K562 (cell line): ENCODE measurements around the gene SOX2. TPM values are rescaled to one million over a fixed set of nuclear protein-coding genes. Genes with fewer than 3 reads are reported as not detected.

Experiments used
- ATAC-seq: fragments of 200-7000 bp; cut with Tn5 transposase; 3 replicates; pipeline ENCODE4 v1.9.1; 2020; ENCODE audit warnings: moderate library complexity
- BruUV-seq: library from RNA; stranded (reverse); fragments of 400-500 nt; replicated peaks from 2 replicates; lab custom pipeline; 2021; lab: Mats Ljungman, UMichigan
- CTCF ChIA-PET: fragments of 300-600 bp; formaldehyde crosslinking; extraction: SDS; loops from one replicate; lab custom pipeline; 2021; ENCODE audit warnings: low intra/inter-chr PET ratio; lab: Yijun Ruan, JAX
- POLR2A ChIA-PET: fragments of 300-600, 350-650 bp; sonication (Branson Sonifier 250); formaldehyde crosslinking; extraction: SDS; loops from one replicate; lab custom pipeline; 2021; ENCODE audit warnings: antibody characterized with exemption, inconsistent platforms; lab: Yijun Ruan, JAX
- DNase-seq, 4 experiments: peaks; one replicate each; pipeline versions ENCODE4 v3.0.0 to v3.0.0-alpha.2; 2011 to 2018; ENCODE audit warnings: low spot score in 3 of 4, mixed read lengths in 3 of 4; ENCODE audit errors: extremely low read depth in 1 of 4
- FAIRE-seq: peaks from 2 replicates; lab custom pipeline; 2011; peaks lifted over from hg19 to GRCh38; lab: Jason Lieb, UNC
- H2AFZ ChIP-seq: 2 replicates; pipeline ENCODE4 v1.6.0; 2011; ENCODE audit warnings: low read depth, low read length, control low read depth, inconsistent platforms
- H3K27ac ChIP-seq: fragments of 200-600 bp; 3 replicates; pipeline ENCODE4 v1.8.0; 2011; ENCODE audit warnings: low read depth, mild to moderate bottlenecking, control low read depth, inconsistent platforms, low read length, moderate library complexity, mixed read lengths; ENCODE audit errors: extremely low read depth
- H3K27me3 ChIP-seq, 2 experiments: fragments of 300-600 bp in 1 of 2; 2 replicates in 1 of 2; 3 replicates in 1 of 2; pipeline versions ENCODE4 v1.6.0 to v1.8.0; 2011; ENCODE audit warnings: inconsistent platforms in 2 of 2, low read length in 2 of 2, mild to moderate bottlenecking in 1 of 2, mixed read lengths in 1 of 2, moderate library complexity in 1 of 2; ENCODE audit not compliant: control insufficient read depth in 2 of 2, insufficient read depth in 2 of 2
- H3K36me3 ChIP-seq: fragments of 300-600 bp; 3 replicates; pipeline ENCODE4 v1.8.0; 2011; ENCODE audit warnings: mild to moderate bottlenecking, low read length, inconsistent platforms; ENCODE audit not compliant: control insufficient read depth, insufficient read depth
- H3K4me1 ChIP-seq, 2 experiments: fragments of 200-600 bp in 1 of 2; replicated peaks in 1 of 2; 2 replicates in 1 of 2; 3 replicates in 1 of 2; pipeline versions ENCODE4 v1.5.1 to v1.8.0; 2011; ENCODE audit warnings: inconsistent platforms in 2 of 2, low read length in 2 of 2, mild to moderate bottlenecking in 1 of 2, mixed read lengths in 1 of 2, moderate library complexity in 1 of 2; ENCODE audit not compliant: control insufficient read depth in 2 of 2, insufficient read depth in 2 of 2
- H3K4me2 ChIP-seq: 2 replicates; pipeline ENCODE4 v1.6.1; 2011; ENCODE audit warnings: low read length, control low read depth, inconsistent platforms, mixed read lengths; ENCODE audit not compliant: insufficient read depth
- H3K4me3 ChIP-seq: fragments of 200-600 bp; sonication (generic), shearing (Covaris generic); 2 replicates; pipeline ENCODE4 v1.5.1; 2016; ENCODE audit warnings: control low read depth, inconsistent platforms
- H3K79me2 ChIP-seq: fragments of 200-600 bp; 3 replicates; pipeline ENCODE4 v1.8.0; 2011; ENCODE audit warnings: low read length, inconsistent platforms; ENCODE audit not compliant: control insufficient read depth, insufficient read depth
- H3K9ac ChIP-seq, 2 experiments: 2 replicates each; pipeline versions ENCODE4 v1.6.0 to v1.6.1; 2011; ENCODE audit warnings: low read depth in 2 of 2, low read length in 2 of 2, control low read depth in 1 of 2, inconsistent platforms in 1 of 2, mild to moderate bottlenecking in 1 of 2, mixed read lengths in 1 of 2; ENCODE audit not compliant: insufficient read depth in 1 of 2
- H3K9me1 ChIP-seq: one replicate; pipeline ENCODE4 v1.6.0; 2011; ENCODE audit warnings: inconsistent platforms, mild to moderate bottlenecking, low read length, moderate library complexity; ENCODE audit not compliant: control insufficient read depth, insufficient read depth
- H3K9me3 ChIP-seq: replicated peaks from 2 replicates; pipeline ENCODE4 v1.5.1; 2011; ENCODE audit warnings: low read depth, low read length, inconsistent platforms; ENCODE audit not compliant: control insufficient read depth, insufficient read depth
- H4K20me1 ChIP-seq: replicated peaks from 2 replicates; pipeline ENCODE4 v1.6.1; 2011; ENCODE audit warnings: low read length, inconsistent platforms, mixed read lengths; ENCODE audit not compliant: control insufficient read depth, insufficient read depth
- ARHGAP35 ChIP-seq: fragments of 450-650 bp; IDR thresholded peaks from 2 replicates; pipeline ENCODE4 v1.6.1; 2018; ENCODE audit not compliant: partially characterized antibody
- E2F6 ChIP-seq, 2 experiments: IDR thresholded peaks; 2 replicates each; pipeline ENCODE4 v1.6.1; 2011; ENCODE audit warnings: borderline replicate concordance in 1 of 2, control low read depth in 1 of 2, low read depth in 1 of 2, low read length in 1 of 2, mild to moderate bottlenecking in 1 of 2, mixed read lengths in 1 of 2, moderate library complexity in 1 of 2; ENCODE audit not compliant: insufficient read depth in 1 of 2, insufficient read length in 1 of 2, poor library complexity in 1 of 2, severe bottlenecking in 1 of 2; ENCODE audit errors: extremely low read depth in 1 of 2
- EP300 ChIP-seq: IDR thresholded peaks from 2 replicates; pipeline ENCODE4 v1.6.1; 2012; ENCODE audit warnings: low read length, improper control_type of control experiment
- MEF2A ChIP-seq: IDR thresholded peaks from 2 replicates; pipeline ENCODE4 v1.6.1; 2011; ENCODE audit warnings: low read depth, mild to moderate bottlenecking, low read length, moderate library complexity; ENCODE audit not compliant: control insufficient read depth
- MYNN ChIP-seq, 2 experiments: sonication (generic); formaldehyde crosslinking in 1 of 2; IDR thresholded peaks; 2 replicates each; pipeline versions ENCODE4 v1.5.0 to v1.6.1; 2016 to 2020; ENCODE audit warnings: antibody characterized with exemption in 1 of 2, missing genetic modification reagents in 1 of 2
- NCOA1 ChIP-seq: fragments of 450-650 bp; IDR thresholded peaks from 2 replicates; pipeline ENCODE4 v1.6.1; 2016; ENCODE audit warnings: low read depth
- ZNF124 ChIP-seq: sonication (generic); formaldehyde crosslinking; IDR thresholded peaks from 2 replicates; pipeline ENCODE4 v1.8.1; 2022; ENCODE audit warnings: missing genetic modification reagents
- ZNF143 ChIP-seq: sonication (generic); formaldehyde crosslinking; IDR thresholded peaks from 2 replicates; pipeline ENCODE4 v1.9.0; 2022; ENCODE audit warnings: mild to moderate bottlenecking, missing genetic modification reagents
- ZNF24 ChIP-seq: fragments of 450-650 bp; IDR thresholded peaks from 2 replicates; pipeline ENCODE4 v1.6.1; 2016
- WGBS: fragments of 100-300 bp; shearing (Covaris generic); methylation state at CpG from one replicate; pipeline ENCODE4 v1.1.6; 2016; ENCODE audit warnings: low coverage, mixed read lengths; ENCODE audit not compliant: insufficient coverage; ENCODE audit errors: missing lambda C conversion rate; 5-methylcytosine and 5-hydroxymethylcytosine counted together
- in situ Hi-C: fragments of 300-500 bp; cut with MboI; formaldehyde crosslinking; loops from 4 replicates; pipeline ENCODE4 v1.15.0; 2018; ENCODE audit warnings: inconsistent platforms, mixed read lengths
- intact Hi-C: fragments of 100-400 bp; cut with micrococcal nuclease; formaldehyde crosslinking; loops from 2 replicates; pipeline ENCODE4 v1.14.2; 2022
- polyA plus RNA-seq, 8 experiments: library from polyadenylated mRNA; depleted of rRNA in 4 of 8; stranded (reverse) in 5 of 8; unstranded in 3 of 8; fragments of >200 nt; fragmentation: Nextera tagmentation in 2 of 8; fragmentation: Illumina TruSeq in 1 of 8; extraction: Ambion mirVana in 2 of 8; extraction: Trizol in 1 of 8; gene quantifications; 2 replicates each; pipeline versions ENCODE4 v1.2.1 to v1.2.3, GENCODE V29; 2011 to 2014; ENCODE audit warnings: inconsistent platforms in 1 of 8, missing spikeins in 1 of 8
- total RNA-seq, 7 experiments: library from RNA; depleted of rRNA in 6 of 7; stranded (reverse); fragments of >200 nt in 6 of 7; fragmentation: Illumina TruSeq in 2 of 7; extraction: Trizol in 2 of 7; gene quantifications; 2 replicates each; pipeline versions ENCODE4 v1.2.1 to v1.2.3, GENCODE V29; 2011 to 2021; ENCODE audit warnings: low replicate concordance in 1 of 7
- TF ChIP-seq, protein P1 (sequence below), 2 experiments: IDR thresholded peaks in 1 of 2; conservative IDR thresholded peaks in 1 of 2; 2 replicates each; pipeline ENCODE4 v1.6.1; 2016; ENCODE audit warnings: low read depth in 2 of 2, mild to moderate bottlenecking in 1 of 2, missing compliant biosample characterization in 1 of 2, missing genetic modification characterization in 1 of 2, moderate library complexity in 1 of 2

Gene SOX2
- total and polyA plus RNA-seq, 9 of the 15 experiments (the other 6 are each of a cell fraction or from before 2014, with no cell fraction given) = 0.07 TPM; not detected in 8

DNA sequence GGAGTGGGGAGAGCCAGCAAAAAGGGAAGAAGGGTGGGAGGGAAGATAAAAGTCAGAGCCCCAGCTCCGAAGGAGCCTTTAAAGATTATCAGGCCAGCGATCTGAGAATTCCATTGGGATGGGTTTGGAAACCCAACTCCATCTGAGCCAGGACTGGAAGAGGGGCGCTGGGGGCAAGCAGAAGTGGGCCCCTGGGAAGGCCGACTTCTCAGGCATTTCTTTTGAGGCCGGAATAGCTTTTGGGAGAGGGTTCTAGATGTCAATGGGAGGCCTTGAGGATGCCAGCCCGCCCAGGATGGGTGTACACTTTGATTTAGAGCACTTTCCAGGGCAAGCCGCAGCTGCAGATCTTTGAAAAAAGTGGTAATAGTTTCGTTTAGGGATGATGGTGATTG, 6.6 kb upstream of the SOX2 start:
- H3K27ac ChIP-seq = no peak overlapping the region
- no peak overlapping the region for H3K4me2 ChIP-seq
- ChIA-PET CTCF (no interaction called here), POLR2A (interaction anchor here (0.7 kb wide), 1 partner anchor 42 kb away, joined by 3 read pairs; no protein-coding TSS in a partner anchor)
- WGBS = 0% methylated on average over 8 of the region's 8 CpGs
- ATAC-seq = no peak
- no peaks in the 10 kb centered on the region for H4K20me1 ChIP-seq
- no peaks in the 10 kb centered on the region for H3K79me2 ChIP-seq
- FAIRE-seq = no peak
- no peaks in the 10 kb centered on the region for H3K9me1 ChIP-seq
- DNase-seq = no peak
- no peak for TF ChIP-seq MEF2A
- no peak for TF ChIP-seq ZNF124 (CRISPR knock-in tag)
- TF ChIP-seq ARHGAP35 = no peak
- TF ChIP-seq EP300 = no peak
- TF ChIP-seq E2F6 (IDR thresholded peaks at IDR 0.05; ENCODE audit: borderline replicate concordance in 1 of 2, extremely low read depth in 1 of 2, insufficient read depth in 1 of 2, insufficient read length in 1 of 2, low read depth in 1 of 2, low read length in 1 of 2, poor library complexity in 1 of 2, severe bottlenecking in 1 of 2) = no peak
- TF ChIP-seq NCOA1 = no peak
- no peak for TF ChIP-seq MYNN (IDR thresholded peaks at IDR 0.05)
- TF ChIP-seq MYNN (CRISPR knock-in tag; IDR thresholded peaks at IDR 0.05) = no peak
- no peak for TF ChIP-seq ZNF24
- no peak for TF ChIP-seq ZNF143 (CRISPR knock-in tag)
- TF ChIP-seq, protein P1, sequence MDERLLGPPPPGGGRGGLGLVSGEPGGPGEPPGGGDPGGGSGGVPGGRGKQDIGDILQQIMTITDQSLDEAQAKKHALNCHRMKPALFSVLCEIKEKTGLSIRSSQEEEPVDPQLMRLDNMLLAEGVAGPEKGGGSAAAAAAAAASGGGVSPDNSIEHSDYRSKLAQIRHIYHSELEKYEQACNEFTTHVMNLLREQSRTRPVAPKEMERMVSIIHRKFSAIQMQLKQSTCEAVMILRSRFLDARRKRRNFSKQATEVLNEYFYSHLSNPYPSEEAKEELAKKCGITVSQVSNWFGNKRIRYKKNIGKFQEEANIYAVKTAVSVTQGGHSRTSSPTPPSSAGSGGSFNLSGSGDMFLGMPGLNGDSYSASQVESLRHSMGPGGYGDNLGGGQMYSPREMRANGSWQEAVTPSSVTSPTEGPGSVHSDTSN (CRISPR knock-in tag; IDR thresholded peaks at IDR 0.05; ENCODE audit: low read depth) = no peak
- TF ChIP-seq, protein P1 (tag; conservative IDR thresholded peaks at IDR 0.05; ENCODE audit: low read depth) = no peak
- intact Hi-C loops (loop anchor here (10.0 kb wide), 2 partner anchors 790 kb away; partner anchors contain the start of gene FXR1), in situ Hi-C loops (loop anchor here (10.0 kb wide), 1 partner anchor 910 kb away; no protein-coding TSS in a partner anchor)
- no peaks in the 10 kb centered on the region for H3K9me3 ChIP-seq
- no TSS peak for BruUV-seq
- no peak overlapping the region for H3K4me3 ChIP-seq
- H2AFZ ChIP-seq = no peak overlapping the region
- peaks cover 11 to 18% of the 10 kb centered on the region in 2 experiments; a peak in 4 of 5 replicates for H3K27me3 ChIP-seq
- H3K36me3 ChIP-seq = no peaks in the 10 kb centered on the region
- H3K4me1 ChIP-seq = peaks cover 0 to 6% of the 10 kb centered on the region in 2 experiments; a peak in 2 of 5 replicates
- H3K9ac ChIP-seq = no peak overlapping the region
